PFSK-1 (cell line): ENCODE data around the gene KCNJ5.

Experiments
- FOXP2 ChIP-seq: optimal IDR thresholded peaks from 2 replicates; pipeline ENCODE3; 2011; ENCODE audit warnings: borderline replicate concordance, control low read depth, inconsistent platforms; ENCODE audit not compliant: insufficient read depth; ENCODE audit errors: extremely low read length, extremely low read depth
- POLR2AphosphoS5 ChIP-seq: IDR thresholded peaks from 2 replicates; pipeline ENCODE4 v1.6.1; 2012; ENCODE audit warnings: low read depth, mild to moderate bottlenecking, control low read depth, low read length, moderate library complexity
- REST ChIP-seq, 2 experiments: IDR thresholded peaks; 2 replicates each; pipeline versions ENCODE4 v1.6.1 to v1.8.0; 2011 to 2012; ENCODE audit warnings: low read depth in 2 of 2, low read length in 2 of 2, control low read depth in 1 of 2, inconsistent platforms in 1 of 2, mild to moderate bottlenecking in 1 of 2, moderate library complexity in 1 of 2; ENCODE audit not compliant: insufficient read depth in 1 of 2
- SIN3A ChIP-seq: IDR thresholded peaks from 2 replicates; pipeline ENCODE4 v1.6.1; 2012; ENCODE audit warnings: mild to moderate bottlenecking, low read length, moderate library complexity, borderline replicate concordance; ENCODE audit not compliant: insufficient read depth
- TAF1 ChIP-seq: IDR thresholded peaks from 2 replicates; pipeline ENCODE4 v1.6.1; 2012; ENCODE audit warnings: low read length, control low read depth, borderline replicate concordance; ENCODE audit not compliant: insufficient read depth

KCNJ5 gene

GRCh38 chr11:128903248-128904061 is 12.3 kb downstream of the KCNJ5 start:
- TF ChIP-seq POLR2AphosphoS5 = no peak
- TF ChIP-seq FOXP2 = no peak

- TF ChIP-seq POLR2AphosphoS5 (no peak), SIN3A (no peak), TAF1 (no peak), REST (IDR thresholded peaks at IDR 0.05; ENCODE audit: insufficient read depth in 1 of 2, low read depth in 2 of 2, low read length in 2 of 2) (no peak), FOXP2 (no peak)
These were observed 13.1 kb downstream of the KCNJ5 start for GRCh38 chr11:128904303-128904655.

DNA sequence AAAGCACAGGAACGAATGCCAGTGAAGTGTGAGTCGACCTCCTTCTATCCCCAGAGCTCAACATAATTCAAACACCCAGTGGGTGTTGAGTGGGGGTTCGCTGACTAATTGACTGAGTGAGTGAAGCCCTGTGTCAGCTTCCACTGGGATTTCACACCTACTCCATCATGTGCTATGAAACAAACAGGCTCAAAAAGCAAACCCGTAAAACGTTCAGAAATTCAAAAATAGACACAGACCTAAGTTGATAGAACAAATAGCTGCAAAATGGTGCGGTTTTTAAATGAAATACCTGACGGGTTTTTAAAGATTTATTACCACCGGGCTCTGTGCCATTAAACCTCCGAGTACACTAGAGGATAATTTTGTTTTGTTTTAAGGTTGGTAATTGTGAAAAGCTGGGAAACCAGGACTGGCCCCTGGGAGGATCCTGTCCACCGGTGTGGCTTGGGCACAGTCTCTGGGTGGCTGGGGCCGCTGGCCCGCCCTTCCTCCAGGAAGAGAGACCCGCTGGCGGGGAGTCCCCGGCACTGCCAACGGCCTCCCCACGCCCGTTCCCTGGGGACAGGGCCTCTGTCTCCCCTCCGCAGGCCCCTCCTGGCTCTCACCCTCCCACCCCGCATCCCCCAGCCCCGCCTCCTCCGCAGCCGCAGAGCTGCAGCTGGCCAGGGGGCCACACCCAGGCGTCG is 13.6 kb downstream of the KCNJ5 start:
- no peak for TF ChIP-seq SIN3A
- no peak for TF ChIP-seq REST (IDR thresholded peaks at IDR 0.05; ENCODE audit: insufficient read depth in 1 of 2, low read depth in 2 of 2, low read length in 2 of 2)
- TF ChIP-seq POLR2AphosphoS5 = no peak
- no peak for TF ChIP-seq TAF1
- TF ChIP-seq FOXP2 = no peak

- TF ChIP-seq SIN3A (no peak), FOXP2 (no peak), POLR2AphosphoS5 (no peak), REST (IDR thresholded peaks at IDR 0.05; ENCODE audit: insufficient read depth in 1 of 2, low read depth in 2 of 2, low read length in 2 of 2) (no peak)
These were observed 14.4 kb downstream of the KCNJ5 start for GRCh38 chr11:128905345-128906184.

- TF ChIP-seq REST (IDR thresholded peaks at IDR 0.05; ENCODE audit: insufficient read depth in 1 of 2, low read depth in 2 of 2, low read length in 2 of 2) (no peak), TAF1 (no peak), POLR2AphosphoS5 (no peak), FOXP2 (no peak), SIN3A (no peak)
These were observed 15.3 kb downstream of the KCNJ5 start for GRCh38 chr11:128906185-128907050.
